ENCODE results near the gene HP. TPM values are rescaled to one million over a fixed set of nuclear protein-coding genes. Genes with fewer than 3 reads are reported as not detected.

The HP gene
- total RNA-seq, 2 experiments from 2014 or later, result not detected

DNA sequence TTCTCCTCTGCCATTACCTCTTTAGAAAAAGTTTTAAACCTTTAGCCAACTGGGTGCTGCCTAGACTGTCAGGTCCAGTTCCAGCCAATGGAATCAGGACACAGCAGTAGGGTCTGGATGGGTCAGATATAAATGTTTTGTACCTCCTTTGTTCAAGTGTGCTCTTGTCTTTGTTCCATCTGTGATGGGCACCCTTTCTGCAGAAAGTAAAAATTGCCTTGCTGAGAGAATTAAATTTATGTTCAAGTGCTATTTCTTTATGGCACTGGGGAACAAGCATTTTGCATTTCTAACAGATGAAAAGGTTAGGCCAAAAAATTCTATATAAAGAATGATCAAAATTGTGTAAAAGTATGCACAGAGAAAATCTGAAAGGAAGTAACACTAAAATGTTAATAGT lies 5.2 kb upstream of the HP start:
- POLR2A ChIA-PET, result no interaction called here
- Histone ChIP-seq H3K36me3 (ENCODE audit: insufficient read depth, low read length) (no peaks in the 10 kb centered on the region), H2AFZ (ENCODE audit: low read length) (no peak overlapping the region), H3K9me2 (ENCODE audit: insufficient read depth, low read length) (no peaks in the 10 kb centered on the region), H3K27ac (ENCODE audit: low read depth, low read length, poor library complexity, severe bottlenecking) (no peak overlapping the region), H3K9me3 (ENCODE audit: low read length) (peaks cover 4% of the 10 kb centered on the region; the same call in 1 of the 2 replicates), H3K79me2 (ENCODE audit: insufficient read depth, low read depth, low read length) (no peaks in the 10 kb centered on the region), H3K4me2 (ENCODE audit: low read length) (no peak overlapping the region), H4K20me1 (ENCODE audit: insufficient read depth, low read length) (no peaks in the 10 kb centered on the region), H3K4me1 (ENCODE audit: insufficient read depth, low read length, poor library complexity, severe bottlenecking) (no peaks in the 10 kb centered on the region), H3K4me3 (ENCODE audit: low read depth, low read length, poor library complexity, severe bottlenecking) (no peak overlapping the region)
- intact Hi-C loops (cut with micrococcal nuclease; ENCODE audit: unreplicated experiment), result no loop called here
- BruUV-seq (replicated peaks), result no TSS peak
- DNase-seq (ENCODE audit: low spot score), result no peak
- CTCF ChIA-PET (ENCODE audit: unreplicated experiment), result no interaction called here
- TF ChIP-seq, protein P1, sequence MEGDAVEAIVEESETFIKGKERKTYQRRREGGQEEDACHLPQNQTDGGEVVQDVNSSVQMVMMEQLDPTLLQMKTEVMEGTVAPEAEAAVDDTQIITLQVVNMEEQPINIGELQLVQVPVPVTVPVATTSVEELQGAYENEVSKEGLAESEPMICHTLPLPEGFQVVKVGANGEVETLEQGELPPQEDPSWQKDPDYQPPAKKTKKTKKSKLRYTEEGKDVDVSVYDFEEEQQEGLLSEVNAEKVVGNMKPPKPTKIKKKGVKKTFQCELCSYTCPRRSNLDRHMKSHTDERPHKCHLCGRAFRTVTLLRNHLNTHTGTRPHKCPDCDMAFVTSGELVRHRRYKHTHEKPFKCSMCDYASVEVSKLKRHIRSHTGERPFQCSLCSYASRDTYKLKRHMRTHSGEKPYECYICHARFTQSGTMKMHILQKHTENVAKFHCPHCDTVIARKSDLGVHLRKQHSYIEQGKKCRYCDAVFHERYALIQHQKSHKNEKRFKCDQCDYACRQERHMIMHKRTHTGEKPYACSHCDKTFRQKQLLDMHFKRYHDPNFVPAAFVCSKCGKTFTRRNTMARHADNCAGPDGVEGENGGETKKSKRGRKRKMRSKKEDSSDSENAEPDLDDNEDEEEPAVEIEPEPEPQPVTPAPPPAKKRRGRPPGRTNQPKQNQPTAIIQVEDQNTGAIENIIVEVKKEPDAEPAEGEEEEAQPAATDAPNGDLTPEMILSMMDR (conservative IDR thresholded peaks at IDR 0.05; ENCODE audit: low read length), result no peak
- TF ChIP-seq EZH2phosphoT487 (IDR thresholded peaks at IDR 0.05; ENCODE audit: borderline replicate concordance, low read depth, low read length), result no peak

DNA sequence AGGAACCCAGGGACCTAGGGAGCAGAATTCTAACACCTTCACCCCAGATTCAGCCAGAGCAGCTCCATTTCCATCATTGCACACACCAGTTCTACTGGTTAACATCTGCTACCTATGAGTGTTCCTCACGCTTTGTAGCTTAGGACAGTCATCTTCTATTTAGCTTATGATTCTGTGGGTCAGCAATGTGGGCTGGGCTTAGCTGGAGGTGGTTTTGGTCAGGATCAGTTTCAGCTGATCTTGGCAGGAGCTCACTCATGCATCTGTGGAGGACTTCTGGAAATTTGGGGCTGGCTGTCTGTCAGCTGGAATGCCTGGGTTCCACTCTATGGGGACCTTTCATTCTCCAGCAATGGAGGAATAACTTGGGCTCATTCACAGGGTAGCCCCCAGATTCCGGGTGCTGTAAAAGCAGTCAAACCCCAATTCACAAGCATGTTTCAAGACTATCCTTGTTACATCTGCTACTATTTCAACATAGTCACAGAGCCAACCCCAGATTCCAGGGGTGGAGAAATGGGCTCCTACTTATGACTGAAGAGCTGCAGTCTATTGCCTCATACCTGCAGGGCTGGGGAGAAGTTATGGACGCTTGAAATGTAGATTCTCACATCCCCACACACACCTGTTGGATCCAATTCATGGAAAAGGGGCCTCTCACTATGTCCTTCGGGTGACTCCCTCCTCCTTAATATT lies 3.4 kb upstream of the HP start:
- intact Hi-C loops (cut with micrococcal nuclease; ENCODE audit: unreplicated experiment), result no loop called here
- Histone ChIP-seq H3K79me2 (ENCODE audit: insufficient read depth, low read depth, low read length) (no peaks in the 10 kb centered on the region), H4K20me1 (ENCODE audit: insufficient read depth, low read length) (no peaks in the 10 kb centered on the region), H3K4me3 (ENCODE audit: low read depth, low read length, poor library complexity, severe bottlenecking) (no peak overlapping the region), H2AFZ (ENCODE audit: low read length) (no peak overlapping the region), H3K36me3 (ENCODE audit: insufficient read depth, low read length) (no peaks in the 10 kb centered on the region), H3K9me2 (ENCODE audit: insufficient read depth, low read length) (no peaks in the 10 kb centered on the region), H3K4me1 (ENCODE audit: insufficient read depth, low read length, poor library complexity, severe bottlenecking) (no peaks in the 10 kb centered on the region), H3K9me3 (ENCODE audit: low read length) (peaks cover 4% of the 10 kb centered on the region; the same call in 1 of the 2 replicates), H3K27ac (ENCODE audit: low read depth, low read length, poor library complexity, severe bottlenecking) (no peak overlapping the region), H3K4me2 (ENCODE audit: low read length) (no peak overlapping the region)
- ChIA-PET CTCF (ENCODE audit: unreplicated experiment) (no interaction called here), POLR2A (interaction anchor here (0.5 kb wide), 1 partner anchor 33 kb away, joined by 6 read pairs; no protein-coding TSS in a partner anchor)
- no peak for DNase-seq (ENCODE audit: low spot score)
- TF ChIP-seq, protein P1 (conservative IDR thresholded peaks at IDR 0.05; ENCODE audit: low read length), result no peak
- no peak for TF ChIP-seq EZH2phosphoT487 (IDR thresholded peaks at IDR 0.05; ENCODE audit: borderline replicate concordance, low read depth, low read length)
- BruUV-seq (replicated peaks), result no TSS peak

DNA sequence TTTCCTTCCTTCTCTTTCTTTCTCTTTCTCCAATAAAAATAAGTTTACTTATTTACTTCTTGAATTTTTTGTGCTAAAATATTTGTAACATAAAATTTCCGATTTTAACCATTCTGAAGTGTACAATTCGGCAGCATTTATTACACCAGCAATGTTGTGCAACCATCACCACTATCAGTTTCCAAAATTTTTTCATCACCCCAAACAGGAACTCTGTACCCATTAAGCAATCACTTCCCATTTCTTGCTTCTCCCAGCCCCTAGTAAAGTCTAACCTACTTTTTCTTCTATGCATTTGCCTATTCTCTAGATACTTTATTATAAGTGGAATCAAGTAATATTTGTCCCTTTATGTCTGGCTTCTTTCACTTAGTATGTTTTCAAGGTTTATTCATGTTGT lies 2.5 kb upstream of the HP start:
- Histone ChIP-seq H3K9me2 (ENCODE audit: insufficient read depth, low read length) (no peaks in the 10 kb centered on the region), H3K36me3 (ENCODE audit: insufficient read depth, low read length) (no peaks in the 10 kb centered on the region), H3K79me2 (ENCODE audit: insufficient read depth, low read depth, low read length) (no peaks in the 10 kb centered on the region), H3K9me3 (ENCODE audit: low read length) (peaks cover 4% of the 10 kb centered on the region; the same call in 1 of the 2 replicates), H3K4me2 (ENCODE audit: low read length) (no peak overlapping the region), H3K27ac (ENCODE audit: low read depth, low read length, poor library complexity, severe bottlenecking) (no peak overlapping the region), H3K4me3 (ENCODE audit: low read depth, low read length, poor library complexity, severe bottlenecking) (no peak overlapping the region), H2AFZ (ENCODE audit: low read length) (no peak overlapping the region), H3K4me1 (ENCODE audit: insufficient read depth, low read length, poor library complexity, severe bottlenecking) (no peaks in the 10 kb centered on the region), H4K20me1 (ENCODE audit: insufficient read depth, low read length) (no peaks in the 10 kb centered on the region)
- intact Hi-C loops (cut with micrococcal nuclease; ENCODE audit: unreplicated experiment), result no loop called here
- TF ChIP-seq, protein P1 (conservative IDR thresholded peaks at IDR 0.05; ENCODE audit: low read length), result no peak
- TF ChIP-seq EZH2phosphoT487 (IDR thresholded peaks at IDR 0.05; ENCODE audit: borderline replicate concordance, low read depth, low read length), result no peak
- CTCF ChIA-PET (ENCODE audit: unreplicated experiment), result no interaction called here
- DNase-seq (ENCODE audit: low spot score), result no peak
- POLR2A ChIA-PET, result interaction anchor here (0.7 kb wide), 1 partner anchor 654 kb away, joined by 6 read pairs; no protein-coding TSS in a partner anchor
- BruUV-seq (replicated peaks), result no TSS peak

All from OCI-LY7 (cell line).